AG09319 (cell line): ENCODE data around the gene AUP1.

Experiments
- DNase-seq: peaks from one replicate; pipeline ENCODE4 v3.0.0-alpha.2; 2010; ENCODE audit warnings: low read depth; ENCODE audit errors: extremely low read depth
- CTCF ChIP-seq: IDR thresholded peaks from 2 replicates; pipeline ENCODE4 v1.5.1; 2011; ENCODE audit warnings: low read depth, mild to moderate bottlenecking, inconsistent platforms, low read length, moderate library complexity

The AUP1 gene

GRCh38 chr2:74515271-74515980 lies 14.1 kb downstream of the AUP1 start:
- DNase-seq = no peak
- TF ChIP-seq CTCF = no peak

GRCh38 chr2:74514368-74515270 lies 14.9 kb downstream of the AUP1 start, which contains the start of gene TLX2:
TSS of gene TLX2 (plus strand) at chr2:74514450. CDS start at chr2:74514807, 357 bp downstream.
- DNase-seq = no peak
- TF ChIP-seq CTCF = no peak

GRCh38 chr2:74513605-74514367 lies 15.7 kb downstream of the AUP1 start:
- no peak for DNase-seq
- TF ChIP-seq CTCF = no peak

GRCh38 chr2:74512744-74513604 lies 16.5 kb downstream of the AUP1 start:
- no peak for TF ChIP-seq CTCF
- DNase-seq = no peak

- TF ChIP-seq CTCF = no peak
- DNase-seq = no peak
Measured at GRCh38 chr2:74511104-74511989, 18.2 kb downstream of the AUP1 start.

GRCh38 chr2:74510272-74510671 lies 19.2 kb downstream of the AUP1 start:
- no peak for DNase-seq

More at GRCh38 chr2:74510272-74510671, 19.2 kb downstream of the AUP1 start:
- TF ChIP-seq CTCF = no peak
